HL-60 (cell line): ENCODE data around the gene OTULINL.

Source experiments
- DNase-seq, 2 experiments: peaks; one replicate each; pipeline ENCODE4 v3.0.0-alpha.2; 2010 to 2020; ENCODE audit warnings: low read depth in 1 of 2, low spot score in 1 of 2
- H3K27ac ChIP-seq: fragments of 250-450 bp; sonication (Bioruptor Pico); replicated peaks from 2 replicates; pipeline ENCODE4 v1.5.1; 2020; ENCODE audit warnings: mild to moderate bottlenecking, moderate library complexity
- H3K27me3 ChIP-seq: fragments of 250-450 bp; sonication (Bioruptor Pico); 2 replicates; pipeline ENCODE4 v1.5.1; 2021; ENCODE audit warnings: mild to moderate bottlenecking, moderate library complexity; ENCODE audit not compliant: insufficient read depth, poor library complexity, severe bottlenecking
- H3K4me3 ChIP-seq: replicated peaks from 2 replicates; pipeline ENCODE4 v1.5.1; 2011; ENCODE audit warnings: mild to moderate bottlenecking, control low read depth, low read length; ENCODE audit not compliant: insufficient read depth
- GABPA ChIP-seq: IDR thresholded peaks from 2 replicates; pipeline ENCODE4 v1.6.1; 2012; ENCODE audit warnings: low read depth
- POLR2AphosphoS5 ChIP-seq: IDR thresholded peaks from 2 replicates; pipeline ENCODE4 v1.6.1; 2012; ENCODE audit warnings: low read depth
- SPI1 ChIP-seq: IDR thresholded peaks from 2 replicates; pipeline ENCODE4 v1.6.1; 2012; ENCODE audit warnings: low read depth, mild to moderate bottlenecking, borderline replicate concordance
- long read RNA-seq: library from polyadenylated mRNA; unstranded; transcript quantifications from one replicate; pipeline ENCODE4 v2.0.0, GENCODE V29; 2020
- TF ChIP-seq, protein P1 (sequence below): IDR thresholded peaks from 2 replicates; pipeline ENCODE4 v1.6.1; 2012; ENCODE audit warnings: low read depth; ENCODE audit not compliant: insufficient replicate concordance
- TF ChIP-seq, protein P2 (sequence below): IDR thresholded peaks from one replicate; pipeline ENCODE4 v1.5.1; 2011; ENCODE audit warnings: low read length, control low read depth, inconsistent platforms; ENCODE audit not compliant: insufficient read depth

OTULINL gene
- long read RNA-seq, transcript OTULINL-201 (8 exons, 3,597 nt) = major isoform, 22 of 25 reads
- long read RNA-seq, partial matches to known transcripts = 0 of 25 reads
- long read RNA-seq, other reads (novel, unspliced or antisense) = 3 of 25 reads

DNA sequence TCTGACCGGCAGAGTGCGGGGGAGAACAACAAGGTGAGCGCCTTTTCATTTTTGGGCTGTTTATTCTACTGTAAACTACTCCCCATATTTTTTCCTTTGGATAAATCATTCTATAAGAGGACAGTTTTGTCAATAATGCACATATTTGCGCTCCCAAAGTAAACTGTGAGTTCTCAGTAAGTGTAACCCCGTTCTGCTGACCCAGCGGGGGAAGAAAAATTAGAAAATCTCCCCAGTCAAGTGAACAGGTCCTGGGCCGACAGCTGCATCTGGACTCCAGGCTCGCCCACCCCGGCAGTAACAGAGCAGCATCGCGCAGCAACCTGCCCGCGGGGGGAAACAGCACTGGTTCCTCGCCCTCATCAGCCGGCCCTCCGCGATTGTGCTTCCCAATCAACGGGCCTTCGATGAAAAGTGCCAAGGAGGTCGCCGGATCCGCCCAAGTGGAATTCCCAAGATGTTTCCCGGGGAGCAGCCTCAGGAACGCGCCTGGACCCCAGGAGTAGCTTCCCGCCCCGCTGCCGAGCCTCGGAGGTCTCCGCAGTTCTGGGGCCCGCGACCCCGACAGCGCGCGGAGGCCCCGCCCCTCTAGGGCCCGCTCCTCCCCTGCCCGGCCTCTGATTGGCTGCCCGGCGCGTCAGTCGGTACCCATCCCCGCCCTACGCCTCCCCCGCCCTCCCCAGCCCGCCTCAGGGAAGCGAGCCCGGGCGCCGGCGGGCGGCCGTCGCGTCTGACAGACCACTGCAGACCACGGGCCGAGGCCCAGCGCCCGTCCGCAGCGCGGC, at the start of gene OTULINL:
TSS of gene OTULINL (plus strand) at position 687 of the 785 bp plus-strand sequence. CDS start 103 bp downstream, outside the sequence.
- Histone ChIP-seq H3K4me3 (peak within 1 kb of the TSS; percentile 83), H3K27me3 (no peaks in the 10 kb centered on the region), H3K27ac (peak within 1 kb of the TSS; percentile 70)
- TF ChIP-seq, protein P1, sequence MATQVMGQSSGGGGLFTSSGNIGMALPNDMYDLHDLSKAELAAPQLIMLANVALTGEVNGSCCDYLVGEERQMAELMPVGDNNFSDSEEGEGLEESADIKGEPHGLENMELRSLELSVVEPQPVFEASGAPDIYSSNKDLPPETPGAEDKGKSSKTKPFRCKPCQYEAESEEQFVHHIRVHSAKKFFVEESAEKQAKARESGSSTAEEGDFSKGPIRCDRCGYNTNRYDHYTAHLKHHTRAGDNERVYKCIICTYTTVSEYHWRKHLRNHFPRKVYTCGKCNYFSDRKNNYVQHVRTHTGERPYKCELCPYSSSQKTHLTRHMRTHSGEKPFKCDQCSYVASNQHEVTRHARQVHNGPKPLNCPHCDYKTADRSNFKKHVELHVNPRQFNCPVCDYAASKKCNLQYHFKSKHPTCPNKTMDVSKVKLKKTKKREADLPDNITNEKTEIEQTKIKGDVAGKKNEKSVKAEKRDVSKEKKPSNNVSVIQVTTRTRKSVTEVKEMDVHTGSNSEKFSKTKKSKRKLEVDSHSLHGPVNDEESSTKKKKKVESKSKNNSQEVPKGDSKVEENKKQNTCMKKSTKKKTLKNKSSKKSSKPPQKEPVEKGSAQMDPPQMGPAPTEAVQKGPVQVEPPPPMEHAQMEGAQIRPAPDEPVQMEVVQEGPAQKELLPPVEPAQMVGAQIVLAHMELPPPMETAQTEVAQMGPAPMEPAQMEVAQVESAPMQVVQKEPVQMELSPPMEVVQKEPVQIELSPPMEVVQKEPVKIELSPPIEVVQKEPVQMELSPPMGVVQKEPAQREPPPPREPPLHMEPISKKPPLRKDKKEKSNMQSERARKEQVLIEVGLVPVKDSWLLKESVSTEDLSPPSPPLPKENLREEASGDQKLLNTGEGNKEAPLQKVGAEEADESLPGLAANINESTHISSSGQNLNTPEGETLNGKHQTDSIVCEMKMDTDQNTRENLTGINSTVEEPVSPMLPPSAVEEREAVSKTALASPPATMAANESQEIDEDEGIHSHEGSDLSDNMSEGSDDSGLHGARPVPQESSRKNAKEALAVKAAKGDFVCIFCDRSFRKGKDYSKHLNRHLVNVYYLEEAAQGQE = no peak
- TF ChIP-seq, protein P2, sequence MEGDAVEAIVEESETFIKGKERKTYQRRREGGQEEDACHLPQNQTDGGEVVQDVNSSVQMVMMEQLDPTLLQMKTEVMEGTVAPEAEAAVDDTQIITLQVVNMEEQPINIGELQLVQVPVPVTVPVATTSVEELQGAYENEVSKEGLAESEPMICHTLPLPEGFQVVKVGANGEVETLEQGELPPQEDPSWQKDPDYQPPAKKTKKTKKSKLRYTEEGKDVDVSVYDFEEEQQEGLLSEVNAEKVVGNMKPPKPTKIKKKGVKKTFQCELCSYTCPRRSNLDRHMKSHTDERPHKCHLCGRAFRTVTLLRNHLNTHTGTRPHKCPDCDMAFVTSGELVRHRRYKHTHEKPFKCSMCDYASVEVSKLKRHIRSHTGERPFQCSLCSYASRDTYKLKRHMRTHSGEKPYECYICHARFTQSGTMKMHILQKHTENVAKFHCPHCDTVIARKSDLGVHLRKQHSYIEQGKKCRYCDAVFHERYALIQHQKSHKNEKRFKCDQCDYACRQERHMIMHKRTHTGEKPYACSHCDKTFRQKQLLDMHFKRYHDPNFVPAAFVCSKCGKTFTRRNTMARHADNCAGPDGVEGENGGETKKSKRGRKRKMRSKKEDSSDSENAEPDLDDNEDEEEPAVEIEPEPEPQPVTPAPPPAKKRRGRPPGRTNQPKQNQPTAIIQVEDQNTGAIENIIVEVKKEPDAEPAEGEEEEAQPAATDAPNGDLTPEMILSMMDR = no peak
- no peak for TF ChIP-seq GABPA
- TF ChIP-seq SPI1 = no peak
- no peak for TF ChIP-seq POLR2AphosphoS5
- peak in 1 of 2 experiments; percentile 82 for DNase-seq

DNA sequence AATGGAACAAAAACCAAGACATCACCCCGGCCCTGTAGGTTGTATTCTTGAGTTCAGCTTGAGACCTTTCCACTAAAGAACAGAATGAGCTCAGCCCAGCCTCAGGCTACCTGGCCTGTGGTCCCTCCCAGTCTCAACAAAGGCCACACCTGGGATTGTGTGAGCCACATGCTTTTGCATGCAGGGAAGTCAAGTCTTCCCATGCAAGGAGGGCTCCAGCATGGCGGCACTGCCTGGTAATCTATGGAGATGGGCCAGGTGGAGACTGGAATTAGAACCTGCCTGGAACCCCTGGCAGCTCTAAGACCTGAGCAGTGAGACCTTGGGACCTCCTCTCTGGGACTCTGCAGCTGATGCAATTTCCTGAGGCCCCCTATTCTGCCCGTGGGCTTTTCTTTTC, 49.4 kb upstream of the OTULINL start:
- no peak for DNase-seq
- Histone ChIP-seq H3K4me3 (no peak overlapping the region), H3K27me3 (no peaks in the 10 kb centered on the region), H3K27ac (no peak overlapping the region)
- TF ChIP-seq, protein P1 = no peak
- TF ChIP-seq, protein P2 = no peak
- no peak for TF ChIP-seq GABPA
- TF ChIP-seq SPI1 = no peak
- no peak for TF ChIP-seq POLR2AphosphoS5

DNA sequence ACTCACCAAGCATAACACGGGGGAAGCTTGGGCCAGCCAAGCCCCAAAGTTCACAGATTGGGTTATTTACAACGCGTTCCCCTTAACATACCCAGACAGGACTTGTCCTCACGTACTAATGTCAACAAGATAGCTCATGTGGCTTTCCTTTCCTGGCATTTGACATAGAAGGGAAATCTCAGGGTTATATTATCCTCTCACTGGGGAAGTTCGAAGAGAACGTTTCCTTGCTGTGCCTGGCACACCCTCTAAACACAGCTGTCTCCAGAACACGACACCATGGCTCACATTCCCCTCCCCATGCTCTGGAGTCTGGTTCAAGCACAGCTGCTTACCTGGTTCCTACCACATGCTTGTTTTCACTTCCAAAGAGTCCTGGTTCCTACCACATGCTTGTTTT, 46.8 kb upstream of the OTULINL start:
- no peak for DNase-seq
- no peaks in the 10 kb centered on the region for H3K27me3 ChIP-seq
- no peak overlapping the region for H3K4me3 ChIP-seq
- no peak overlapping the region for H3K27ac ChIP-seq
- TF ChIP-seq, protein P2 = no peak
- TF ChIP-seq, protein P1 = no peak
- no peak for TF ChIP-seq POLR2AphosphoS5
- TF ChIP-seq SPI1 = no peak
- no peak for TF ChIP-seq GABPA
